ENCODE data around the gene MAGI1. TPM values are rescaled to one million over a fixed set of nuclear protein-coding genes. Genes with fewer than 3 reads are reported as not detected.

MAGI1 gene
- total and polyA plus RNA-seq, 2 donors (not counting 1 experiment from before 2014, with no cell fraction given), result 15.7 to 23.7 TPM

- no peak for TF ChIP-seq CTCF (conservative IDR thresholded peaks at IDR 0.05 in 1 of 2, IDR thresholded peaks at IDR 0.05 in 1 of 2; ENCODE audit: low read depth in 1 of 2, low read length in 2 of 2)
- TF ChIP-seq EZH2 (IDR thresholded peaks at IDR 0.05; ENCODE audit: low read length, missing control alignments), result no peak
- Histone ChIP-seq H3K4me3 (replicated peaks in 1 of 4; ENCODE audit: control extremely low read depth in 1 of 4, insufficient read depth in 1 of 4, low read depth in 3 of 4, low read length in 4 of 4) (no peak overlapping the region), H4K20me1 (ENCODE audit: control insufficient read depth, extremely low read depth, insufficient read depth, low read length) (no peaks in the 10 kb centered on the region), H3K79me2 (ENCODE audit: control insufficient read depth, insufficient read depth, low read length) (no peaks in the 10 kb centered on the region), H2AFZ (ENCODE audit: low read length) (no peak overlapping the region), H3K4me2 (ENCODE audit: extremely low read depth, insufficient read depth, low read length) (no peak overlapping the region), H3K9me3 (ENCODE audit: control insufficient read depth, insufficient read depth, low read depth, low read length) (no peaks in the 10 kb centered on the region), H3K4me1 (ENCODE audit: control insufficient read depth, extremely low read depth, insufficient read depth, low read length) (no peaks in the 10 kb centered on the region), H3K27ac (ENCODE audit: insufficient read depth, low read length) (no peak overlapping the region), H3K27me3 (ENCODE audit: control insufficient read depth, insufficient read depth, low read length) (no peaks in the 10 kb centered on the region), H3K9ac (ENCODE audit: insufficient read depth, low read length) (no peak overlapping the region), H3K36me3 (ENCODE audit: control insufficient read depth, insufficient read depth, low read length) (no peaks in the 10 kb centered on the region)
- DNase-seq (ENCODE audit: low read depth in 2 of 2), result no peak
Measured at GRCh38 chr3:65377637-65378036, 661.1 kb downstream of the MAGI1 start.

GRCh38 chr3:65376426-65376825 lies 662.3 kb downstream of the MAGI1 start:
- Histone ChIP-seq H2AFZ (ENCODE audit: low read length) (no peak overlapping the region), H3K9ac (ENCODE audit: insufficient read depth, low read length) (no peak overlapping the region), H3K4me1 (ENCODE audit: control insufficient read depth, extremely low read depth, insufficient read depth, low read length) (no peaks in the 10 kb centered on the region), H4K20me1 (ENCODE audit: control insufficient read depth, extremely low read depth, insufficient read depth, low read length) (no peaks in the 10 kb centered on the region), H3K4me3 (replicated peaks in 1 of 4; ENCODE audit: control extremely low read depth in 1 of 4, insufficient read depth in 1 of 4, low read depth in 3 of 4, low read length in 4 of 4) (no peak overlapping the region), H3K27me3 (ENCODE audit: control insufficient read depth, insufficient read depth, low read length) (no peaks in the 10 kb centered on the region), H3K79me2 (ENCODE audit: control insufficient read depth, insufficient read depth, low read length) (no peaks in the 10 kb centered on the region), H3K9me3 (ENCODE audit: control insufficient read depth, insufficient read depth, low read depth, low read length) (no peaks in the 10 kb centered on the region), H3K4me2 (ENCODE audit: extremely low read depth, insufficient read depth, low read length) (no peak overlapping the region), H3K36me3 (ENCODE audit: control insufficient read depth, insufficient read depth, low read length) (no peaks in the 10 kb centered on the region), H3K27ac (ENCODE audit: insufficient read depth, low read length) (no peak overlapping the region)
- no peak for TF ChIP-seq EZH2 (IDR thresholded peaks at IDR 0.05; ENCODE audit: low read length, missing control alignments)
- no peak for TF ChIP-seq CTCF (conservative IDR thresholded peaks at IDR 0.05 in 1 of 2, IDR thresholded peaks at IDR 0.05 in 1 of 2; ENCODE audit: low read depth in 1 of 2, low read length in 2 of 2)
- no peak for DNase-seq (ENCODE audit: low read depth in 2 of 2)

- no peak overlapping the region for H3K4me2 ChIP-seq (ENCODE audit: extremely low read depth, insufficient read depth, low read length)
- no peak for DNase-seq (ENCODE audit: low read depth in 2 of 2)
- no peak overlapping the region for H3K4me3 ChIP-seq (replicated peaks in 1 of 4; ENCODE audit: control extremely low read depth in 1 of 4, insufficient read depth in 1 of 4, low read depth in 3 of 4, low read length in 4 of 4)
- H2AFZ ChIP-seq (ENCODE audit: low read length), result no peak overlapping the region
- no peak overlapping the region for H3K27ac ChIP-seq (ENCODE audit: insufficient read depth, low read length)
- no peak overlapping the region for H3K9ac ChIP-seq (ENCODE audit: insufficient read depth, low read length)
- H3K9me3 ChIP-seq (ENCODE audit: control insufficient read depth, insufficient read depth, low read depth, low read length), result no peaks in the 10 kb centered on the region
- TF ChIP-seq EZH2 (IDR thresholded peaks at IDR 0.05; ENCODE audit: low read length, missing control alignments), result no peak
- TF ChIP-seq CTCF (conservative IDR thresholded peaks at IDR 0.05 in 1 of 2, IDR thresholded peaks at IDR 0.05 in 1 of 2; ENCODE audit: low read depth in 1 of 2, low read length in 2 of 2), result no peak
- H3K4me1 ChIP-seq (ENCODE audit: control insufficient read depth, extremely low read depth, insufficient read depth, low read length), result no peaks in the 10 kb centered on the region
- H3K36me3 ChIP-seq (ENCODE audit: control insufficient read depth, insufficient read depth, low read length), result no peaks in the 10 kb centered on the region
- no peaks in the 10 kb centered on the region for H4K20me1 ChIP-seq (ENCODE audit: control insufficient read depth, extremely low read depth, insufficient read depth, low read length)
- H3K79me2 ChIP-seq (ENCODE audit: control insufficient read depth, insufficient read depth, low read length), result no peaks in the 10 kb centered on the region
- H3K27me3 ChIP-seq (ENCODE audit: control insufficient read depth, insufficient read depth, low read length), result no peaks in the 10 kb centered on the region
Measured at GRCh38 chr3:65371053-65371452, 667.7 kb downstream of the MAGI1 start.
